IPS-18a (cell line): Measurements from ENCODE around the gene HNRNPA1L2.
A peak's percentile ranks its signal among the peaks of the same experiment; 100 is the strongest.
"Not testable (repeated sequence)": the region's sequence is repeated elsewhere in the genome, so short reads cannot be mapped to it uniquely, and the experiment has no call there.

Source experiments
- H3K27ac ChIP-seq: one replicate; pipeline ENCODE4 v1.5.1; 2013; ENCODE audit warnings: low read length
- H3K27me3 ChIP-seq: one replicate; pipeline ENCODE4 v1.6.1; 2013; ENCODE audit warnings: mild to moderate bottlenecking, low read length; ENCODE audit not compliant: control insufficient read depth, insufficient read depth
- H3K36me3 ChIP-seq: one replicate; pipeline ENCODE4 v1.6.1; 2013; ENCODE audit warnings: low read depth, low read length; ENCODE audit not compliant: control insufficient read depth
- H3K4me1 ChIP-seq: one replicate; pipeline ENCODE4 v1.6.1; 2013; ENCODE audit warnings: low read depth, low read length; ENCODE audit not compliant: control insufficient read depth
- H3K4me3 ChIP-seq: one replicate; pipeline ENCODE4 v1.5.1; 2013; ENCODE audit warnings: low read length
- H3K9ac ChIP-seq: one replicate; pipeline ENCODE4 v1.6.1; 2013; ENCODE audit warnings: mild to moderate bottlenecking, low read length, moderate library complexity
- H3K9me3 ChIP-seq: one replicate; pipeline ENCODE4 v1.6.1; 2013; ENCODE audit warnings: low read depth, low read length; ENCODE audit not compliant: control insufficient read depth

The HNRNPA1L2 gene

GRCh38 chr13:52652196-52652979, 10.2 kb downstream of the HNRNPA1L2 start, which contains the start of gene SUGT1:
Gene SUGT1 (plus strand): TSS chr13:52652836. CDS start chr13:52652921, 85 bp downstream.
- peaks cover 27% of the 10 kb centered on the region for H3K36me3 ChIP-seq
- no peaks in the 10 kb centered on the region for H3K9me3 ChIP-seq
- H3K4me1 ChIP-seq, result peaks cover 5% of the 10 kb centered on the region
- H3K27me3 ChIP-seq, result no peaks in the 10 kb centered on the region
- H3K9ac ChIP-seq, result peak within 1 kb of the TSS; percentile 98
- H3K27ac ChIP-seq, result peak within 1 kb of the TSS; percentile 99
- peak within 1 kb of the TSS; percentile 99 for H3K4me3 ChIP-seq

GRCh38 chr13:52652980-52653303, 10.7 kb downstream of the HNRNPA1L2 start:
- Histone ChIP-seq H3K27ac (peak overlapping the region; percentile 99), H3K9ac (peak overlapping the region; percentile 98), H3K4me1 (peaks cover 5% of the 10 kb centered on the region), H3K9me3 (no peaks in the 10 kb centered on the region), H3K36me3 (peaks cover 33% of the 10 kb centered on the region), H3K4me3 (peak overlapping the region; percentile 99), H3K27me3 (no peaks in the 10 kb centered on the region)

- peaks cover 67% of the 10 kb centered on the region for H3K36me3 ChIP-seq
- no peak overlapping the region for H3K27ac ChIP-seq
- H3K9me3 ChIP-seq, result no peaks in the 10 kb centered on the region
- no peaks in the 10 kb centered on the region for H3K27me3 ChIP-seq
- no peak overlapping the region for H3K9ac ChIP-seq
- no peak overlapping the region for H3K4me3 ChIP-seq
- no peaks in the 10 kb centered on the region for H3K4me1 ChIP-seq
These were observed 17.1 kb downstream of the HNRNPA1L2 start for GRCh38 chr13:52659340-52659739.

- H3K9me3 ChIP-seq, result no peaks in the 10 kb centered on the region
- H3K36me3 ChIP-seq, result peaks cover 77% of the 10 kb centered on the region
- H3K4me1 ChIP-seq, result no peaks in the 10 kb centered on the region
- H3K27ac ChIP-seq, result no peak overlapping the region
- H3K27me3 ChIP-seq, result no peaks in the 10 kb centered on the region
- no peak overlapping the region for H3K4me3 ChIP-seq
- H3K9ac ChIP-seq, result no peak overlapping the region
These were observed 22.0 kb downstream of the HNRNPA1L2 start for GRCh38 chr13:52664272-52664671.

GRCh38 chr13:52665325-52665724, 23.1 kb downstream of the HNRNPA1L2 start:
- Histone ChIP-seq H3K4me3 (no peak overlapping the region), H3K27me3 (no peaks in the 10 kb centered on the region), H3K9ac (no peak overlapping the region), H3K27ac (no peak overlapping the region), H3K9me3 (no peaks in the 10 kb centered on the region), H3K4me1 (no peaks in the 10 kb centered on the region), H3K36me3 (peaks cover 73% of the 10 kb centered on the region)

GRCh38 chr13:52669677-52670076, 27.4 kb downstream of the HNRNPA1L2 start:
- H3K36me3 ChIP-seq, result peaks cover 53% of the 10 kb centered on the region

GRCh38 chr13:52670726-52671125, 28.5 kb downstream of the HNRNPA1L2 start:
- peaks cover 55% of the 10 kb centered on the region for H3K36me3 ChIP-seq
- H3K4me3 ChIP-seq, result no peak overlapping the region
- no peaks in the 10 kb centered on the region for H3K4me1 ChIP-seq
- H3K27ac ChIP-seq, result no peak overlapping the region
- H3K9me3 ChIP-seq, result no peaks in the 10 kb centered on the region
- H3K9ac ChIP-seq, result no peak overlapping the region
- H3K27me3 ChIP-seq, result no peaks in the 10 kb centered on the region

More at GRCh38 chr13:52669677-52670076, 27.4 kb downstream of the HNRNPA1L2 start:
- no peaks in the 10 kb centered on the region for H3K4me1 ChIP-seq
- H3K27ac ChIP-seq, result no peak overlapping the region
- H3K9me3 ChIP-seq, result no peaks in the 10 kb centered on the region
- no peak overlapping the region for H3K9ac ChIP-seq
- no peak overlapping the region for H3K4me3 ChIP-seq
- no peaks in the 10 kb centered on the region for H3K27me3 ChIP-seq

GRCh38 chr13:52673465-52673864, 31.2 kb downstream of the HNRNPA1L2 start:
- no peaks in the 10 kb centered on the region for H3K27me3 ChIP-seq
- H3K9ac ChIP-seq, result no peak overlapping the region
- no peaks in the 10 kb centered on the region for H3K9me3 ChIP-seq
- no peaks in the 10 kb centered on the region for H3K4me1 ChIP-seq
- H3K4me3 ChIP-seq, result no peak overlapping the region
- H3K27ac ChIP-seq, result no peak overlapping the region
- peaks cover 55% of the 10 kb centered on the region for H3K36me3 ChIP-seq

- H3K27me3 ChIP-seq, result no peaks in the 10 kb centered on the region
- no peak overlapping the region for H3K4me3 ChIP-seq
- H3K4me1 ChIP-seq, result no peaks in the 10 kb centered on the region
- peaks cover 63% of the 10 kb centered on the region for H3K36me3 ChIP-seq
- H3K27ac ChIP-seq, result no peak overlapping the region
- H3K9ac ChIP-seq, result no peak overlapping the region
- H3K9me3 ChIP-seq, result no peaks in the 10 kb centered on the region
These were observed 35.6 kb downstream of the HNRNPA1L2 start for GRCh38 chr13:52677823-52678222.

- not testable (repeated sequence) for H3K4me3 ChIP-seq, H3K9me3 ChIP-seq, H3K27ac ChIP-seq, H3K4me1 ChIP-seq, H3K27me3 ChIP-seq, H3K9ac ChIP-seq
- peaks cover 33% of the 10 kb centered on the region for H3K36me3 ChIP-seq
These were observed 43.6 kb downstream of the HNRNPA1L2 start for GRCh38 chr13:52685806-52686205.

GRCh38 chr13:52686376-52686775, 44.1 kb downstream of the HNRNPA1L2 start:
- Histone ChIP-seq H3K36me3 (peaks cover 30% of the 10 kb centered on the region), H3K9ac (no peak overlapping the region), H3K9me3 (no peaks in the 10 kb centered on the region), H3K27ac (no peak overlapping the region), H3K4me3 (no peak overlapping the region), H3K27me3 (no peaks in the 10 kb centered on the region), H3K4me1 (no peaks in the 10 kb centered on the region)
